Neural progenitor cell (in vitro differentiated cells): ENCODE measurements around the gene SULT6B1. TPM values are rescaled to one million over a fixed set of nuclear protein-coding genes. Genes with fewer than 3 reads are reported as not detected.
"Not testable (repeated sequence)": the region's sequence is repeated elsewhere in the genome, so short reads cannot be mapped to it uniquely, and the experiment has no call there.

Source experiments
- DNase-seq: peaks from one replicate; pipeline ENCODE4 v3.0.0-alpha.2; 2016; ENCODE audit warnings: low spot score
- H2AFZ ChIP-seq: fragments of 200-600 bp; sonication (generic); replicated peaks from 2 replicates; pipeline ENCODE4 v1.6.1; 2016; ENCODE audit warnings: antibody characterized with exemption
- H3F3A ChIP-seq: fragments of 200-600 bp; sonication (generic); 2 replicates; pipeline ENCODE4 v1.6.1; 2016; ENCODE audit warnings: antibody characterized with exemption, low read depth
- H3K27ac ChIP-seq: fragments of 200-600 bp; sonication (generic); 2 replicates; pipeline ENCODE4 v1.5.1; 2016; ENCODE audit warnings: mild to moderate bottlenecking
- H3K27me3 ChIP-seq: fragments of 200-600 bp; sonication (generic); 2 replicates; pipeline ENCODE4 v1.6.1; 2016; ENCODE audit warnings: mild to moderate bottlenecking, moderate library complexity
- H3K36me3 ChIP-seq: fragments of 200-600 bp; sonication (generic); 2 replicates; pipeline ENCODE4 v1.5.1; 2016
- H3K4me1 ChIP-seq: fragments of 200-600 bp; sonication (generic); 2 replicates; pipeline ENCODE4 v1.6.1; 2016; ENCODE audit warnings: mixed run types
- H3K4me2 ChIP-seq: fragments of 200-600 bp; sonication (generic); 2 replicates; pipeline ENCODE4 v1.6.1; 2016
- H3K4me3 ChIP-seq: fragments of 200-600 bp; sonication (generic); 2 replicates; pipeline ENCODE4 v1.5.1; 2016
- H3K79me2 ChIP-seq: fragments of 200-600 bp; sonication (generic); 2 replicates; pipeline ENCODE4 v1.6.1; 2016; ENCODE audit warnings: low read depth
- H3K9ac ChIP-seq: fragments of 200-600 bp; sonication (generic); 2 replicates; pipeline ENCODE4 v1.6.1; 2016
- H3K9me3 ChIP-seq: fragments of 200-600 bp; sonication (generic); 2 replicates; pipeline ENCODE4 v1.5.1; 2016; ENCODE audit warnings: low read depth
- H4K20me1 ChIP-seq: fragments of 200-600 bp; sonication (generic); 2 replicates; pipeline ENCODE4 v1.6.1; 2016; ENCODE audit warnings: low read depth
- H3K27ac Mint-ChIP-seq: 3 replicates; pipeline ENCODE4 v1.8.0; 2021; ENCODE audit warnings: mixed read lengths
- H3K27me3 Mint-ChIP-seq: 2 replicates; pipeline ENCODE4 v1.8.0; 2022; ENCODE audit warnings: low read depth, mild to moderate bottlenecking, inconsistent platforms, moderate library complexity, mixed read lengths; ENCODE audit not compliant: insufficient read depth
- H3K36me3 Mint-ChIP-seq: 3 replicates; pipeline ENCODE4 v1.8.0; 2021; ENCODE audit warnings: mixed read lengths
- H3K4me1 Mint-ChIP-seq: 3 replicates; pipeline ENCODE4 v1.8.0; 2021; ENCODE audit warnings: mixed read lengths
- H3K4me3 Mint-ChIP-seq: 3 replicates; pipeline ENCODE4 v1.8.0; 2021; ENCODE audit warnings: mild to moderate bottlenecking, moderate library complexity, mixed read lengths
- H3K9me3 Mint-ChIP-seq: 3 replicates; pipeline ENCODE4 v1.8.0; 2020; ENCODE audit warnings: mixed read lengths
- CTCF ChIP-seq: fragments of 200-600 bp; sonication (generic); IDR thresholded peaks from 2 replicates; pipeline ENCODE4 v1.5.1; 2017; ENCODE audit warnings: antibody characterized with exemption, mild to moderate bottlenecking
- EZH2 ChIP-seq: fragments of 200-600 bp; sonication (generic); IDR thresholded peaks from 2 replicates; pipeline ENCODE4 v1.6.1; 2017; ENCODE audit warnings: antibody characterized with exemption, mild to moderate bottlenecking, moderate library complexity
- EZH2phosphoT487 ChIP-seq: fragments of 200-600 bp; sonication (generic); IDR thresholded peaks from 2 replicates; pipeline ENCODE4 v1.6.1; 2017; ENCODE audit warnings: antibody characterized with exemption
- total RNA-seq: library from RNA; depleted of rRNA; stranded (reverse); fragments of >200 nt; gene quantifications from 2 replicates; pipeline ENCODE4 v1.2.3, GENCODE V29; 2015; ENCODE audit warnings: low replicate concordance

The SULT6B1 gene
- total RNA-seq, 1 donor from 2014 or later: not detected

GRCh38 chr2:37230581-37230980 lies 42.1 kb upstream of the SULT6B1 start:
- Mint-ChIP-seq H3K27me3 (no peaks in the 10 kb centered on the region), H3K9me3 (no peaks in the 10 kb centered on the region), H3K27ac (no peak overlapping the region), H3K4me3 (no peak overlapping the region), H3K4me1 (peaks cover 11% of the 10 kb centered on the region), H3K36me3 (peaks cover 7% of the 10 kb centered on the region)
- peaks cover 95% of the 10 kb centered on the region for H3K79me2 ChIP-seq
- peak overlapping the region; percentile 83 for H3K4me2 ChIP-seq
- H4K20me1 ChIP-seq: peaks cover 29% of the 10 kb centered on the region
- H3K4me3 ChIP-seq: peak overlapping the region; percentile 90
- TF ChIP-seq EZH2phosphoT487 (no peak), CTCF (no peak), EZH2 (no peak)
- peak; percentile 19 for DNase-seq
- peaks cover 26% of the 10 kb centered on the region for H3K4me1 ChIP-seq
- H3F3A ChIP-seq: peaks cover 26% of the 10 kb centered on the region
- H3K9ac ChIP-seq: peak overlapping the region; percentile 82
- no peaks in the 10 kb centered on the region for H3K9me3 ChIP-seq
- no peak overlapping the region for H2AFZ ChIP-seq
- H3K27ac ChIP-seq: no peak overlapping the region
- no peaks in the 10 kb centered on the region for H3K27me3 ChIP-seq
- peaks cover 4% of the 10 kb centered on the region for H3K36me3 ChIP-seq

GRCh38 chr2:37228788-37229187 lies 40.3 kb upstream of the SULT6B1 start:
- Histone ChIP-seq H3K36me3 (peaks cover 4% of the 10 kb centered on the region), H3K4me2 (no peak overlapping the region), H3K9me3 (no peaks in the 10 kb centered on the region), H3K27ac (no peak overlapping the region), H3K4me1 (peaks cover 37% of the 10 kb centered on the region), H3K4me3 (no peak overlapping the region), H3K79me2 (peaks cover 92% of the 10 kb centered on the region), H4K20me1 (peaks cover 43% of the 10 kb centered on the region), H3F3A (peaks cover 30% of the 10 kb centered on the region), H2AFZ (no peak overlapping the region), H3K9ac (no peak overlapping the region), H3K27me3 (no peaks in the 10 kb centered on the region)
- H3K27ac Mint-ChIP-seq: no peak overlapping the region
- H3K36me3 Mint-ChIP-seq: peaks cover 6% of the 10 kb centered on the region
- peaks cover 16% of the 10 kb centered on the region for H3K4me1 Mint-ChIP-seq
- H3K4me3 Mint-ChIP-seq: no peak overlapping the region
- H3K27me3 Mint-ChIP-seq: no peaks in the 10 kb centered on the region
- no peaks in the 10 kb centered on the region for H3K9me3 Mint-ChIP-seq
- no peak for DNase-seq
- TF ChIP-seq EZH2phosphoT487: no peak

- peak overlapping the region; percentile 29 for H3K4me3 ChIP-seq
- Mint-ChIP-seq H3K27ac (no peak overlapping the region), H3K4me3 (no peak overlapping the region)
Observed at GRCh38 chr2:37226863-37227262, 38.4 kb upstream of the SULT6B1 start.

GRCh38 chr2:37225129-37225528 lies 36.7 kb upstream of the SULT6B1 start:
- peaks cover 24% of the 10 kb centered on the region for H3K36me3 ChIP-seq
- peaks cover 72% of the 10 kb centered on the region for H3K79me2 ChIP-seq
- H3K4me3 Mint-ChIP-seq, H3K9me3 ChIP-seq, DNase-seq, H3K27me3 ChIP-seq, H3K9me3 Mint-ChIP-seq, H3K9ac ChIP-seq, H3K27ac Mint-ChIP-seq, H3K27me3 Mint-ChIP-seq, H2AFZ ChIP-seq, H3K27ac ChIP-seq, H3K4me3 ChIP-seq: not testable (repeated sequence)
- H3F3A ChIP-seq: peaks cover 30% of the 10 kb centered on the region
- Mint-ChIP-seq H3K4me1 (peaks cover 16% of the 10 kb centered on the region), H3K36me3 (peaks cover 14% of the 10 kb centered on the region)
- peaks cover 43% of the 10 kb centered on the region for H4K20me1 ChIP-seq
- H3K4me1 ChIP-seq: peaks cover 29% of the 10 kb centered on the region
- H3K4me2 ChIP-seq: peak overlapping the region; percentile 61

More at GRCh38 chr2:37226863-37227262, 38.4 kb upstream of the SULT6B1 start:
- peaks cover 33% of the 10 kb centered on the region for H3K4me1 ChIP-seq
- TF ChIP-seq EZH2phosphoT487 (no peak), CTCF (peak; percentile 12)
- H3K9me3 Mint-ChIP-seq: no peaks in the 10 kb centered on the region
- peaks cover 12% of the 10 kb centered on the region for H3K36me3 ChIP-seq
- H3K4me2 ChIP-seq: peak overlapping the region; percentile 75
- peaks cover 16% of the 10 kb centered on the region for H3K4me1 Mint-ChIP-seq
- no peak overlapping the region for H2AFZ ChIP-seq
- peaks cover 30% of the 10 kb centered on the region for H3F3A ChIP-seq
- H3K27me3 ChIP-seq: no peaks in the 10 kb centered on the region
- H3K27ac ChIP-seq: peak overlapping the region; percentile 50
- peaks cover 89% of the 10 kb centered on the region for H3K79me2 ChIP-seq
- peaks cover 53% of the 10 kb centered on the region for H4K20me1 ChIP-seq
- no peak overlapping the region for H3K9ac ChIP-seq
- peaks cover 8% of the 10 kb centered on the region for H3K36me3 Mint-ChIP-seq
- H3K9me3 ChIP-seq: no peaks in the 10 kb centered on the region
- peak; percentile 49 for DNase-seq
- no peaks in the 10 kb centered on the region for H3K27me3 Mint-ChIP-seq
